SK-N-SH treated with all-trans-retinoic acid at 6 μM for 48 hours (cell line): Measurements from ENCODE around the gene C18orf32.
A peak's percentile ranks its signal among the peaks of the same experiment; 100 is the strongest.

Experiments used
- ARNTL ChIP-seq: fragments of 450-650 bp; formaldehyde crosslinking; IDR thresholded peaks from 2 replicates; pipeline ENCODE4 v1.5.0; 2020; ENCODE audit warnings: low read depth, mild to moderate bottlenecking, moderate library complexity, borderline replicate concordance
- ESRRG ChIP-seq: fragments of 250-450 bp; sonication (Bioruptor Pico); IDR thresholded peaks from 2 replicates; pipeline ENCODE4 v1.6.1; 2021; ENCODE audit warnings: mild to moderate bottlenecking
- OSR1 ChIP-seq: fragments of 250-450 bp; sonication (Bioruptor Pico); IDR thresholded peaks from 2 replicates; pipeline ENCODE4 v1.8.0; 2022; ENCODE audit warnings: moderate library complexity, mild to moderate bottlenecking, inconsistent platforms
- RARB ChIP-seq: fragments of 250-450 bp; sonication (Bioruptor Pico); IDR thresholded peaks from 2 replicates; pipeline ENCODE4 v1.8.0; 2021; ENCODE audit warnings: mild to moderate bottlenecking, moderate library complexity
- SNAI2 ChIP-seq: fragments of 250-450 bp; sonication (Bioruptor Pico); IDR thresholded peaks from 2 replicates; pipeline ENCODE4 v1.5.0; 2020; ENCODE audit warnings: mild to moderate bottlenecking, moderate library complexity
- TCF4 ChIP-seq: fragments of 250-450 bp; sonication (Bioruptor Pico); IDR thresholded peaks from 2 replicates; pipeline ENCODE4 v1.8.0; 2021; ENCODE audit warnings: mild to moderate bottlenecking, moderate library complexity, borderline replicate concordance
- ZC3H10 ChIP-seq: fragments of 250-450 bp; sonication (Bioruptor Pico); IDR thresholded peaks from 2 replicates; pipeline ENCODE4 v1.5.1; 2021; ENCODE audit warnings: mild to moderate bottlenecking, moderate library complexity
- ZFP3 ChIP-seq: fragments of 250-450 bp; sonication (Bioruptor Pico); IDR thresholded peaks from 2 replicates; pipeline ENCODE4 v1.5.0; 2020; ENCODE audit warnings: mild to moderate bottlenecking, moderate library complexity
- ZFP30 ChIP-seq: fragments of 450-650 bp; formaldehyde crosslinking; IDR thresholded peaks from 2 replicates; pipeline ENCODE4 v1.5.0; 2022; ENCODE audit warnings: mild to moderate bottlenecking, moderate library complexity
- TF ChIP-seq, protein P1 (sequence below): fragments of 250-450 bp; sonication (Bioruptor Pico); IDR thresholded peaks from 2 replicates; pipeline ENCODE4 v1.8.0; 2020; ENCODE audit warnings: mild to moderate bottlenecking, moderate library complexity, borderline replicate concordance
- TF ChIP-seq, protein P2 (sequence below): fragments of 250-450 bp; sonication (Bioruptor Pico); IDR thresholded peaks from 2 replicates; pipeline ENCODE4 v1.5.1; 2020; ENCODE audit warnings: low read depth, mild to moderate bottlenecking, moderate library complexity

DNA sequence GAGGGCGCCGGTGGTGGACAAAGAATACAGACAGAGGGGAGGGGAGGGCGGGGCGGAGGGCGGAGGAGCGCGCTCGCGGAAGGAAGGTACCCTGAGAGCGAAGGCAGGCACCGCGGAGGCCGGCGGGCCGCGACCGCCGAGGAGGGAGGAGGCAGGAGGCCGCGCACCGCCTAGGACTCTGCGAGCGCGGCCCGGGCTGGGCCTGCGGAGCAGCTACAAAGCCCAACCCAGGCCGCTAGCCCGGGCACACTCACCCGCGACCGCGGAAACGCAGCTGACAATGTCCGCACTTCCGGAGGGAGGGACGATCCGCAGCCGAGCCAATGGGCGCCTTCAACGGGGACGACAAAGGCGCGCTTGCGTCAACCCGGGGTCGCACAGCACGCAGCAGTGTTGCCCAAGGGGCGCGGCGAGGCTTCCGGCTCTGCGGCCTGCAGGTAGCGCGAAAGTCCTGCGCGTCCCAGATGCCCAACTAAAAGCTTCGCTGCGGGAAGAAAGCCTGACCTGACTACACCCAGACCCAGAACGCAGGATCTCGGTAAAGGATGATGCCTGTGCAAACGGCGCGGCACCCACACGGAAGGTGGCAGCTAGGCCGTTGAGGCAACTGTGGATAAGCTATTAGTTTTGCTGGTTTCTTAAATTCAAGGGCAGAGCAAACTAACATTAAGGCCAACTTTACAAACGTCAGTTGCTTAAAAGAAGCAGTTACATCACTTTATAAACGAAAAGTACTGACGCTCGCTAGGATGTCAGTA is at the start of gene C18orf32:
- no peak for TF ChIP-seq OSR1 (CRISPR knock-in tag)
- no peak; the same call in 1 of the 2 replicates for TF ChIP-seq TCF4 (CRISPR knock-in tag)
- TF ChIP-seq ESRRG (CRISPR knock-in tag), result peak; percentile 43
- TF ChIP-seq, protein P1, sequence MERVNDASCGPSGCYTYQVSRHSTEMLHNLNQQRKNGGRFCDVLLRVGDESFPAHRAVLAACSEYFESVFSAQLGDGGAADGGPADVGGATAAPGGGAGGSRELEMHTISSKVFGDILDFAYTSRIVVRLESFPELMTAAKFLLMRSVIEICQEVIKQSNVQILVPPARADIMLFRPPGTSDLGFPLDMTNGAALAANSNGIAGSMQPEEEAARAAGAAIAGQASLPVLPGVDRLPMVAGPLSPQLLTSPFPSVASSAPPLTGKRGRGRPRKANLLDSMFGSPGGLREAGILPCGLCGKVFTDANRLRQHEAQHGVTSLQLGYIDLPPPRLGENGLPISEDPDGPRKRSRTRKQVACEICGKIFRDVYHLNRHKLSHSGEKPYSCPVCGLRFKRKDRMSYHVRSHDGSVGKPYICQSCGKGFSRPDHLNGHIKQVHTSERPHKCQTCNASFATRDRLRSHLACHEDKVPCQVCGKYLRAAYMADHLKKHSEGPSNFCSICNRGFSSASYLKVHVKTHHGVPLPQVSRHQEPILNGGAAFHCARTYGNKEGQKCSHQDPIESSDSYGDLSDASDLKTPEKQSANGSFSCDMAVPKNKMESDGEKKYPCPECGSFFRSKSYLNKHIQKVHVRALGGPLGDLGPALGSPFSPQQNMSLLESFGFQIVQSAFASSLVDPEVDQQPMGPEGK (CRISPR knock-in tag), result peak; percentile 64; the same call in 1 of the 2 replicates
- TF ChIP-seq, protein P2, sequence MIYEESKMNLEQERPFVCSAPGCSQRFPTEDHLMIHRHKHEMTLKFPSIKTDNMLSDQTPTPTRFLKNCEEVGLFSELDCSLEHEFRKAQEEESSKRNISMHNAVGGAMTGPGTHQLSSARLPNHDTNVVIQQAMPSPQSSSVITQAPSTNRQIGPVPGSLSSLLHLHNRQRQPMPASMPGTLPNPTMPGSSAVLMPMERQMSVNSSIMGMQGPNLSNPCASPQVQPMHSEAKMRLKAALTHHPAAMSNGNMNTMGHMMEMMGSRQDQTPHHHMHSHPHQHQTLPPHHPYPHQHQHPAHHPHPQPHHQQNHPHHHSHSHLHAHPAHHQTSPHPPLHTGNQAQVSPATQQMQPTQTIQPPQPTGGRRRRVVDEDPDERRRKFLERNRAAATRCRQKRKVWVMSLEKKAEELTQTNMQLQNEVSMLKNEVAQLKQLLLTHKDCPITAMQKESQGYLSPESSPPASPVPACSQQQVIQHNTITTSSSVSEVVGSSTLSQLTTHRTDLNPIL, result peak; percentile 73
- TF ChIP-seq RARB (CRISPR knock-in tag), result 0 out of 2 replicates have a peak, but pooled peaks have one; percentile 52
- 0 out of 2 replicates have a peak, but pooled peaks have one; percentile 55 for TF ChIP-seq SNAI2 (CRISPR knock-in tag)
- no peak; the same call in 1 of the 2 replicates for TF ChIP-seq ZC3H10
- no peak for TF ChIP-seq ARNTL (CRISPR knock-in tag)
- no peak; the same call in 1 of the 2 replicates for TF ChIP-seq ZFP3
- no peak for TF ChIP-seq ZFP30 (CRISPR knock-in tag)
